ENCODE data around the gene MGST3.
"Not testable (repeated sequence)": the region's sequence is repeated elsewhere in the genome, so short reads cannot be mapped to it uniquely, and the experiment has no call there.

The MGST3 gene

GRCh38 chr1:165658766-165659580 is 27.9 kb downstream of the MGST3 start:
- not testable (repeated sequence) for DNase-seq (ENCODE audit: low spot score)

- DNase-seq (ENCODE audit: low spot score), result no peak
These were observed 28.5 kb downstream of the MGST3 start for GRCh38 chr1:165659581-165659895.

GRCh38 chr1:165661703-165662102 is 30.7 kb downstream of the MGST3 start:
- DNase-seq (ENCODE audit: low spot score), result no peak

- DNase-seq (ENCODE audit: low spot score), result no peak
These were observed 31.2 kb downstream of the MGST3 start for GRCh38 chr1:165662186-165662585.

GRCh38 chr1:165666152-165666825 is 35.3 kb downstream of the MGST3 start:
- no peak for DNase-seq (ENCODE audit: low spot score)

GRCh38 chr1:165668184-165668583 is 37.1 kb downstream of the MGST3 start:
- DNase-seq (ENCODE audit: low spot score), result no peak

- DNase-seq (ENCODE audit: low spot score), result no peak
These were observed 40.5 kb downstream of the MGST3 start for GRCh38 chr1:165671526-165671925.

GRCh38 chr1:165674599-165674998 is 43.6 kb downstream of the MGST3 start:
- DNase-seq (ENCODE audit: low spot score), result no peak

- DNase-seq (ENCODE audit: low spot score), result no peak
These were observed 44.8 kb downstream of the MGST3 start for GRCh38 chr1:165675794-165676193.

GRCh38 chr1:165678509-165678908 is 47.5 kb downstream of the MGST3 start:
- no peak for DNase-seq (ENCODE audit: low spot score)

- no peak for DNase-seq (ENCODE audit: low spot score)
These were observed 48.4 kb downstream of the MGST3 start for GRCh38 chr1:165679282-165680036.

GRCh38 chr1:165680303-165680702 is 49.3 kb downstream of the MGST3 start:
- DNase-seq (ENCODE audit: low spot score), result no peak

- DNase-seq (ENCODE audit: low spot score), result not testable (repeated sequence)
These were observed 49.7 kb downstream of the MGST3 start for GRCh38 chr1:165680773-165681172.

- no peak for DNase-seq (ENCODE audit: low spot score)
These were observed 52.9 kb downstream of the MGST3 start for GRCh38 chr1:165683848-165684485.

GRCh38 chr1:165686121-165686970 is 55.3 kb downstream of the MGST3 start:
- DNase-seq (ENCODE audit: low spot score), result no peak

- no peak for DNase-seq (ENCODE audit: low spot score)
These were observed 56.0 kb downstream of the MGST3 start for GRCh38 chr1:165686971-165687433.

- DNase-seq (ENCODE audit: low spot score), result no peak
These were observed 57.0 kb downstream of the MGST3 start for GRCh38 chr1:165688046-165688445.

- no peak for DNase-seq (ENCODE audit: low spot score)
These were observed 64.0 kb downstream of the MGST3 start for GRCh38 chr1:165695031-165695430.

- DNase-seq (ENCODE audit: low spot score), result no peak
These were observed 65.6 kb downstream of the MGST3 start for GRCh38 chr1:165696625-165697100.

- DNase-seq (ENCODE audit: low spot score), result no peak
These were observed 66.5 kb downstream of the MGST3 start for GRCh38 chr1:165697491-165697880.
